GM12801 (cell line): ENCODE data around the gene ZFYVE28.

Source experiments
- CTCF ChIP-seq: IDR thresholded peaks from one replicate; pipeline ENCODE4 v1.5.1; 2011; ENCODE audit warnings: control low read depth; ENCODE audit not compliant: insufficient read length; ENCODE audit errors: extremely low read depth

The ZFYVE28 gene

GRCh38 chr4:2303121-2303685, 115.2 kb downstream of the ZFYVE28 start:
- no peak for TF ChIP-seq CTCF

GRCh38 chr4:2302387-2303119, 115.9 kb downstream of the ZFYVE28 start:
- no peak for TF ChIP-seq CTCF

- no peak for TF ChIP-seq CTCF
Measured at GRCh38 chr4:2301806-2302205, 116.6 kb downstream of the ZFYVE28 start.

GRCh38 chr4:2301225-2301642, 117.2 kb downstream of the ZFYVE28 start:
- TF ChIP-seq CTCF: no peak

GRCh38 chr4:2300431-2301224, 117.8 kb downstream of the ZFYVE28 start:
- TF ChIP-seq CTCF: no peak

- no peak for TF ChIP-seq CTCF
Measured at GRCh38 chr4:2299794-2300193, 118.7 kb downstream of the ZFYVE28 start.

GRCh38 chr4:2298532-2298991, 119.9 kb downstream of the ZFYVE28 start:
- TF ChIP-seq CTCF: no peak
